Forelimb muscle (tissue), 1 donor: ENCODE measurements around the gene MPO. TPM values are rescaled to one million over a fixed set of nuclear protein-coding genes. Genes with fewer than 3 reads are reported as not detected.

Experiments used
- DNase-seq: peaks from one replicate; pipeline ENCODE4 v3.0.0-alpha.2; 2013; ENCODE audit warnings: low read depth
- polyA plus RNA-seq: library from polyadenylated mRNA; unstranded; fragments of 120-200 nt; gene quantifications from one replicate; pipeline ENCODE4 v1.2.1, GENCODE V29; 2013; ENCODE audit not compliant: insufficient read length

The MPO gene
- polyA plus RNA-seq, 1 donor: 10.5 TPM

DNA sequence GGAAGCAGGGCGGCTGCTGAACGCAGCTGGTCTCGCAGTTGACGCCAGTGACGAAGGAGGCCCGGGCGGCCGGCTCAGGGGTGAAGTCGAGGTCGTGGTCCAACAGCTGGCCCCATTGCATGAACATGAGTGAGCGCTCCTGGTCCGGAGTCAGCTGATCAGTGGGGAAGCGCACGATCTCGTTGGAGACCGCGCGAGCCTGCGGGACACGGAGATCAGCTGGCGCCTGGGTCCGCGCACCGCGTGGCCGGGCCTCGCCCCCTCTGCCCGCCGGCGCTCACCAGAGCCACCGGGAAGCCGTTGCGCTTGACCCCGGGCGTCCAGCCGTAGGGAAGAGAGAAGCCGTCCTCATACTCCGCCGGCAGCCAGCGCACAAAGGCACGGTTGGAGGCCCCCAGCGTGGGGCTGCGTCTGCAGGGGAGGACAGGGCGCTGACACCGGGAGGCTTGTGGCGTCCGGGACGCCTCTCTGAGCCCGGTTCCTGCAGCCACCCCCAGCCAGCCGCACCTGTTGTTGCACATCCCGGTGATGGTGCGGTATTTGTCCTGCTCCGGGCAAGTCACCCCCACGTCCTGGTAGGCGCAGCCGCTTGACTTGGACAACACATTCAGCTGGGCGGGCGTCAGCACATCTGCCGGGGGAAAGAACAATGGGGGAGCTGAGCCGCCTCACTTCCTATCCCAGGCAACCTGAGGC lies 1.6 kb downstream of the MPO start:
- peak; percentile 34 for DNase-seq

GRCh38 chr17:58278661-58279015 lies 2.1 kb downstream of the MPO start:
- peak; percentile 4 for DNase-seq

GRCh38 chr17:58277802-58278595 lies 2.7 kb downstream of the MPO start:
- no peak for DNase-seq

DNA sequence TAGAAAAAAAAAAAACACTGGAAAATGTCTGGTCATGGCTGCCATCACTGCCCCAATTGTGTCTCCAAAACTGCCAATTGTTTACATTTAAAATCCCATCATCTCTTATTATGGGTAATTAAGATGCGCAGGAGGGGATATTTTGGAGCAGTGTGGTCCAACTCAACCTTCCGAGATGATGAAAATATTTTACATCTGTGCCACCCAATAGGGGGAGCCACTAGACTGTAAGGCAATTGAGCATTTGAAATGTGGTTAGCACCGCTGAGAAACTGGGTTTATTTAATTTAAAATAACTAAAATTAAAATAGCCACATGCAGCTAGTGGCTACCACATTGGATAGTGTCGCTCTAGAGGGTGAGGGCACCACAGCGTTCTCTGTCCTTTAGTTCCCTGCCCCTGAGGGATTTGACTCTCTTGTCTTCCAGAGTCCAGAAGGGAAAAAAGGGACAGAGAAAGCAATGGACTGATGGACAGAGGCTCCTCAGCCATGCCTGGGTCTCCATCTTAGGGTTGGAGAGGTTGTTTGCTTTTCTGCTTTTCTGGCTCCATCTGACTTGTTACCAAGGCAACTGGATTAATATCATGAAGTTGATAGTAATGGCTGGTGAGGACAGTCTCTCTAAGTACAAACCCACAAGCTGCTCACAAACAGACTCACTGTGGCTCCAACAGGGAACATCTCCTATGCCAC lies 3.5 kb downstream of the MPO start:
- no peak for DNase-seq

GRCh38 chr17:58276423-58276822 lies 4.3 kb downstream of the MPO start:
- DNase-seq: no peak

DNA sequence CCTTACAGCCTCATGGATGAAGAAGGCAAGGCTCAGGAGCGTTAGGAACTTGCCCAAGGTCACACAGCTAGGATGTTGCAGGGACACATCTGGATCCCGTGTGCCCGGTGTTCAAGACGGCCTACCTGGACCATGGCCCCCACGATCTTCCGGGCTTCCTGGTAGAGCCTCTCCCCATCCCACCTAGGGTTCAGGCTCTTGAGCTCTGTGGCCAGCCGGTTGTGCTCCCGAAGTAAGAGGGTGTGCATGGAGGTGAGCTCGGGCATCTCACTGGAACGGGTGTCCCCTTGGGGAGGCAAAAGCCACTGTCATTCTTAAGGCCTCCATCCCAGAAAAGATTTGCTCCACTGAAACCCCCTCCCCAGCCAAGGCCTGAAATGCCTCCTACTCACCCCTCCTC lies 5.3 kb downstream of the MPO start:
- DNase-seq: no peak

GRCh38 chr17:58273453-58274104 lies 7.2 kb downstream of the MPO start:
- DNase-seq: no peak

GRCh38 chr17:58272367-58273280 lies 8.1 kb downstream of the MPO start:
- no peak for DNase-seq

GRCh38 chr17:58271216-58271931 lies 9.4 kb downstream of the MPO start:
- no peak for DNase-seq

DNA sequence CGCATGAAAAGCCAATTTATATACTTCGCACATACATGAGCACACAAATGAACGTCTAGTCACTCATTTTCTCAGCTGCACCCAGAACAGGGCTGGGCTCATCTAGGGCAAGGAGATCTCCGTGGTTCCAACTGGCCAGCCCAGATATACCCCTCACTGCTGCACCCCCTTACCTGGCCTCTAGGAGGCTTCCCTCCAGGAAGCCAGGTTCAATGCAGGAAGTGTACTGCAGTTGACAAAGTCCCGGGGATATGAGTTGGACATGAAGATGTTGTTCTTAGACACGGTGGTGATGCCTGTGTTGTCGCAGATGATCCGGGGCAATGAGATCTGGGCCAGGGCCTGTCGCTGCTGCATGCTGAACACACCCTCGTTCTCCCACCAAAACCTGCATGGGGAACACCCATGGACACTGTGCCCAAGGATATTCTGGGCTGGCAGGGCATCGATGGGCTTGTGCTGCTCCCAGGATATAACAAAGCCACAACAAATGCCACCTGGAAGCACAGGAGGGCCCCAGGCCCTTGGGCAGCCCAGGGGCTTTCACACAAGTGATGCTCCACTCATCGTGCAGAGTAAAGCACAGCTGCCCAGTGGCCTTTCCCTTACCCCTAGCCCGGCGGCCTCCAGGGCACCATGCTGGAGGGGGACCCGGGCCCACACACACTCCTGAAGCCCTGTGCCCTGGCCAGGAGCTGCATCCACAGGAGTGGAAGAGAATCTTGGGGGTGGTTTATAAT lies 10.1 kb downstream of the MPO start:
- no peak for DNase-seq

DNA sequence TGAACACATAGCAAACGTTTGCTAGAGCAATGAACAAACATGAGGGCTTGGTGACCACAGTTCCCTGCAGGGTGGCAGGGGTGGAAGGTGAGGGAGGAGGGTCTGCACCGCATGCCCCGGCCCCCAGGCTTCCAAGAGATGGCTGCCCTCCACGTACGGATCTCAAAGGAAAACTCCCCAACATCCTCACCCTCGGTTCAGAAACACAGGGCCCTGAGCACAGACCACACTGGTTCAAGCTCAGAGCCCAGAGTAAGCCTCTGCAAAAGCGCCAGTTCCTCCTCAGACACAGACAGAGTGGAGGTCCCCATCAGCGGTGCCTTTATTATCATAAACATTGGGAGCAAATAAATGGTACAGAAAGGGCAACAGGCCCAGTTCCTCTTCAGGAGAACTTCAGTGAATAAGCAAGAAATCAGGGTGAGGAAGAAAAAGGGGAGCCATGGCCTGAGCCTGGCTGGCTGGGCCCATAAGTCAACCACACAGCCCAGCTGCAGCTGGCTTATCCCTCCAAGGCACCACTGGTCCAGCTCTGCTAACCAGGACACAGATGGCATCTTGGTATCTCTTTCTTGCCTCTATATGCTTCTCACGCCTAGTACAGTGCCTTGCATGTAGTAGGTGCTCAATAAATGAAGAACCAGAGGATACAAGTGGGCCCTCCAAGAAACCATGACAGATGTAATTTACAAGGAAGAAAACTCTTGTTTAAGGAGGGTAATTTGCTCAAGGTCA lies 11.0 kb downstream of the MPO start:
- DNase-seq: no peak

GRCh38 chr17:58268774-58269556 lies 11.8 kb downstream of the MPO start:
- DNase-seq: no peak

- no peak for DNase-seq
Measured at GRCh38 chr17:58268326-58268725, 12.4 kb downstream of the MPO start.

DNA sequence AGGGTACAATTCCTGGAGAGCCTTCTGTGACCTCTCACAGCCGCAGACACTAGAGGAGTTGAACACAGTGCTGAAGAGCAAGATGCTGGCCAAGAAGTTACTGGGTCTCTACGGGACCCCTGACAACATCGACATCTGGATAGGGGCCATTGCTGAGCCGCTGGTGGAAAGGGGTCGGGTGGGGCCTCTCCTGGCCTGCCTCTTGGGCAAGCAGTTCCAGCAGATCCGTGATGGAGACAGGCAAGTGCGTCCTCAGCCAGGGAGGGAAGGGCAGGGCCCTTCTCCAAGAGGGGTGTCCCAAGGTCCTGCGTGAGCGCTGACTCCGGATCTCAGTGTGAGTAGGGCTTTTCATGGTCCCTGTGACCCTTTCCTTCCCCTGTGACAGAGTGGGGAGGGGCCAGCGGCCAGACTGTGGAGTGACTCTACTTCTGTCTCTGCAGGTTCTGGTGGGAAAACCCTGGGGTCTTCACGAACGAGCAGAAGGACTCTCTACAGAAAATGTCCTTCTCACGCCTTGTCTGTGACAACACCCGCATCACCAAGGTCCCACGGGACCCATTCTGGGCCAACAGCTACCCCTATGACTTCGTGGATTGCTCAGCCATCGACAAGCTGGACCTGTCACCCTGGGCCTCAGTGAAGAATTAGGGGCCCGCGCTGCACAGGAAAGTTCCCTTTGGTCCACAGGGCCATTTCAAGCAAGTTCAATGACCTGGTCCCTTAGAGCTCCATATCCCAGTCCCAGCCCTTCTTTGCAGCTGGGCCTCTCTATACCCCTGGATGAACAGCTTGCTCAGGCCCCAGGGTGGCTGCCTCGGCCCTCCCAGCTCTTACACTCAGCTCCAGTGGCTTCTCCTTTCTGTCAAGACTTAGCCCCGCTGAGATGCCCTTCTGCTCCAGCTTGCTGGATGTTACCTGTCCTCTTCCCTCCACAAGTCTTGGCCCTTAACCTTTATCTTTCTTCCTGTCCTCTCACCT lies 13.1 kb downstream of the MPO start:
- no peak for DNase-seq

DNA sequence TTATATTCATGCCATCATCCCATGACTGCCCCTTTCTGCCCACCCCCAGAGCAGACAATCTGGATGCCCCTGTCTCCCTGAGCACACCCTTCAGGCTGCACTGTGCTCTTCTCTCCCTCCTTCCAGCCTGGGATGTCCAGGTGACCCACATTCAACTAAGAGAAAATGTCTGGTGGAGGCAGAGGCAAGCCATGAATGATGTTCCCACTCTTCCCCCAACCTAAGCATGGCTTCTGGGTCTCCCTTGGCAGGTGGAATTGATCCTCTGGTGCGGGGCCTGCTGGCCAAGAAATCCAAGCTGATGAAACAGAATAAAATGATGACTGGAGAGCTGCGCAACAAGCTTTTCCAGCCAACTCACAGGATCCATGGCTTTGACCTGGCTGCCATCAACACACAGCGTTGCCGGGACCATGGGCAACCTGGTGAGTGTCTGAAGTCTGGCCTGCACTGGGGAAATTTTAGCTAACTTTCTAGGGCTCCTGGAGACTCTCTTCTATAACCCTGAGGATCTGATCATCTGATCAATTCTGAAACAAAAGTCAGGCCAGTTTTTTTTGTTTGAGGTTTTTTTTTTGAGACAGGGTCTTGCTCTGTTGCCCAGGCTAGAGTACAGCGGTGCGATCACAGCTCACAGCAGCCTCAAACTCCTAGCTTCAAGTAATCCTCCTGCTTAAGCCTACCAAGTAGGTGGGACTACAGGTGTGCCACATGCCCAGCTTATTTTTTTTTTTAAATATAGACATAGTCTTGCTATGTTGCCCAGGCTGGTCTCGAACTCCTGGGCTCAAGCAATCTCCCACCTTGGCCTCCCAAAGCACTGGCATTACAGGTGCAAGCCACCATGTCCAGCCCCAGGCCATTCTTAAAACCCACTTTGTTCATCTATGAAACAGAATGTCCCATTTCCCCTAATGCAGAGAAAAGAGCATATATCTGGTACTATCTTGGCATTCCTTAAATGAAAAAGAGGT lies 14.5 kb downstream of the MPO start:
- DNase-seq: no peak

- DNase-seq: no peak
Measured at GRCh38 chr17:58265271-58265670, 15.5 kb downstream of the MPO start.
